GM12878 (cell line): ENCODE results near the gene METAP2. TPM values are rescaled to one million over a fixed set of nuclear protein-coding genes. Genes with fewer than 3 reads are reported as not detected.

ENCODE experiments used
- ATAC-seq: fragments of 200-7000 bp; cut with Tn5 transposase; 3 replicates; pipeline ENCODE4 v1.9.1; 2020; ENCODE audit warnings: mild to moderate bottlenecking, moderate library complexity
- BruUV-seq: library from RNA; stranded (reverse); fragments of 400-500 nt; replicated peaks from 2 replicates; lab custom pipeline; 2021; lab: Mats Ljungman, UMichigan
- CTCF ChIA-PET: fragments of 300-600 bp; sonication (Branson Sonifier 250); formaldehyde crosslinking; extraction: SDS; loops from one replicate; lab custom pipeline; 2021; ENCODE audit warnings: inconsistent platforms; lab: Yijun Ruan, JAX
- POLR2A ChIA-PET: fragments of 350-600 bp; formaldehyde crosslinking; extraction: SDS; loops from one replicate; lab custom pipeline; 2021; ENCODE audit warnings: inconsistent platforms; lab: Charles Lee
- RAD21 ChIA-PET: fragments of 300-600 bp; sonication (Branson Sonifier 250); formaldehyde crosslinking; loops from one replicate; lab custom pipeline; 2023; ENCODE audit warnings: antibody characterized with exemption; ENCODE audit not compliant: unreplicated experiment; lab: Charles Lee
- SMC1A ChIA-PET: fragments of 300-600 bp; sonication (Branson Sonifier 250); formaldehyde crosslinking; loops from one replicate; lab custom pipeline; 2023; ENCODE audit not compliant: unreplicated experiment, uncharacterized antibody; lab: Charles Lee
- DNase-seq: peaks from one replicate; pipeline ENCODE4 v3.0.0-alpha.2; 2011; ENCODE audit warnings: low read depth, low spot score
- FAIRE-seq: peaks from 3 replicates; lab custom pipeline; 2011; peaks lifted over from hg19 to GRCh38; lab: Jason Lieb, UNC
- H2AFZ ChIP-seq: 2 replicates; pipeline ENCODE4 v1.6.0; 2011; ENCODE audit warnings: low read depth, low read length, control low read depth; ENCODE audit not compliant: control insufficient read depth
- H3K27ac ChIP-seq: 2 replicates; pipeline ENCODE4 v1.5.1; 2011; ENCODE audit warnings: control low read depth; ENCODE audit not compliant: control insufficient read depth, insufficient read depth
- H3K27me3 ChIP-seq, 2 experiments: replicated peaks in 1 of 2; 2 replicates each; pipeline versions ENCODE4 v1.6.0 to v1.6.1; 2011; ENCODE audit warnings: low read length in 1 of 2; ENCODE audit not compliant: control insufficient read depth in 2 of 2, insufficient read depth in 2 of 2
- H3K36me3 ChIP-seq, 2 experiments: 2 replicates each; pipeline ENCODE4 v1.5.1; 2011; ENCODE audit warnings: low read length in 1 of 2; ENCODE audit not compliant: control insufficient read depth in 2 of 2, insufficient read depth in 2 of 2
- H3K4me1 ChIP-seq: 2 replicates; pipeline ENCODE4 v1.6.1; 2011; ENCODE audit warnings: mild to moderate bottlenecking, low read length, moderate library complexity, mixed read lengths; ENCODE audit not compliant: control insufficient read depth, insufficient read depth
- H3K4me2 ChIP-seq: 2 replicates; pipeline ENCODE4 v1.6.0; 2011; ENCODE audit warnings: control low read depth; ENCODE audit not compliant: control insufficient read depth, insufficient read depth
- H3K4me3 ChIP-seq: fragments of 200-600 bp; sonication (generic); 2 replicates; pipeline ENCODE4 v1.5.1; 2016
- H3K79me2 ChIP-seq: 2 replicates; pipeline ENCODE4 v1.6.0; 2011; ENCODE audit warnings: low read length; ENCODE audit not compliant: control insufficient read depth, insufficient read depth
- H3K9ac ChIP-seq: 2 replicates; pipeline ENCODE4 v1.8.0; 2011; ENCODE audit warnings: low read length, control low read depth, mixed read lengths; ENCODE audit not compliant: control insufficient read depth, insufficient read depth
- H3K9me3 ChIP-seq: replicated peaks from 3 replicates; pipeline ENCODE4 v1.5.1; 2011; ENCODE audit warnings: mild to moderate bottlenecking, low read length; ENCODE audit not compliant: control insufficient read depth, insufficient read depth
- H4K20me1 ChIP-seq: 2 replicates; pipeline ENCODE4 v1.6.0; 2011; ENCODE audit not compliant: control insufficient read depth, insufficient read depth
- HDAC2 ChIP-seq: fragments of 200-600 bp; sonication (generic); IDR thresholded peaks from 2 replicates; pipeline ENCODE4 v1.6.1; 2017
- MEF2B ChIP-seq: fragments of 450-650 bp; IDR thresholded peaks from 2 replicates; pipeline ENCODE4 v1.6.1; 2018; ENCODE audit warnings: mild to moderate bottlenecking, moderate library complexity; ENCODE audit not compliant: partially characterized antibody, poor library complexity, severe bottlenecking
- NFXL1 ChIP-seq: fragments of 450-650 bp; IDR thresholded peaks from 2 replicates; pipeline ENCODE4 v1.6.1; 2017; ENCODE audit warnings: antibody characterized with exemption, mild to moderate bottlenecking, borderline replicate concordance
- SIX5 ChIP-seq: IDR thresholded peaks from 2 replicates; pipeline ENCODE4 v1.6.1; 2011; ENCODE audit warnings: mild to moderate bottlenecking, low read depth, low read length, moderate library complexity; ENCODE audit not compliant: severe bottlenecking
- ZNF24 ChIP-seq: fragments of 450-650 bp; IDR thresholded peaks from 2 replicates; pipeline ENCODE4 v1.6.1; 2017; ENCODE audit warnings: antibody characterized with exemption, mild to moderate bottlenecking
- ZNF622 ChIP-seq: fragments of 450-650 bp; IDR thresholded peaks from 2 replicates; pipeline ENCODE4 v1.6.1; 2017; ENCODE audit warnings: mild to moderate bottlenecking, inconsistent platforms
- WGBS: methylation state at CpG from one replicate; pipeline ENCODE4 v1.1.6; 2016; ENCODE audit warnings: low lambda C conversion rate; ENCODE audit not compliant: insufficient replicate concordance, insufficient coverage; ENCODE audit errors: missing lambda C conversion rate; 5-methylcytosine and 5-hydroxymethylcytosine counted together
- in situ Hi-C: fragments of 300-500 bp; cut with MboI; formaldehyde crosslinking; loops from 9 replicates; pipeline ENCODE4 v1.14.3; 2018; ENCODE audit warnings: mixed read lengths
- intact Hi-C: fragments of 100-400 bp; cut with micrococcal nuclease; formaldehyde crosslinking; loops from one replicate; pipeline ENCODE4 v1.14.2; 2022; ENCODE audit not compliant: unreplicated experiment
- polyA plus RNA-seq, 11 experiments: library from polyadenylated mRNA; depleted of rRNA in 4 of 11; unstranded in 6 of 11; stranded (reverse) in 5 of 11; fragments of >200 nt; fragmentation: Nextera tagmentation in 4 of 11; fragmentation: Illumina TruSeq in 1 of 11; extraction: Ambion mirVana in 4 of 11; extraction: Trizol in 1 of 11; gene quantifications; 1 replicate in 1 of 11; 2 replicates in 10 of 11; pipeline versions ENCODE4 v1.2.1 to v1.2.3, GENCODE V29; 2011 to 2016; ENCODE audit warnings: inconsistent platforms in 2 of 11, missing spikeins in 2 of 11, low read depth in 1 of 11
- total RNA-seq, 4 experiments: library from RNA; depleted of rRNA in 3 of 4; stranded (reverse); fragments of >200 nt in 3 of 4; fragmentation: Illumina TruSeq in 1 of 4; extraction: Trizol in 1 of 4; gene quantifications; 2 replicates each; pipeline versions ENCODE4 v1.2.1 to v1.2.3, GENCODE V29; 2013 to 2021
- TF ChIP-seq, protein P1 (sequence below): fragments of 450-650 bp; IDR thresholded peaks from 2 replicates; pipeline ENCODE4 v1.6.1; 2017; ENCODE audit warnings: mild to moderate bottlenecking
- TF ChIP-seq, protein P2 (sequence below), 3 experiments: IDR thresholded peaks in 2 of 3; conservative IDR thresholded peaks in 1 of 3; 2 replicates each; pipeline ENCODE4 v1.5.1; 2011; ENCODE audit warnings: low read depth in 3 of 3, low read length in 3 of 3, mild to moderate bottlenecking in 3 of 3, control low read depth in 2 of 3, moderate library complexity in 2 of 3, inconsistent platforms in 1 of 3, mixed read lengths in 1 of 3; ENCODE audit not compliant: control insufficient read depth in 2 of 3, insufficient read depth in 1 of 3; ENCODE audit errors: extremely low read depth in 1 of 3
- TF ChIP-seq, protein P3 (sequence below): fragments of 450-650 bp; IDR thresholded peaks from 2 replicates; pipeline ENCODE4 v1.6.1; 2018; ENCODE audit warnings: borderline replicate concordance, mild to moderate bottlenecking; ENCODE audit not compliant: partially characterized antibody

The METAP2 gene
- total and polyA plus RNA-seq, 10 of the 15 experiments (the other 5 are each of a cell fraction or from before 2014, with no cell fraction given) = 50.7 to 132 (median 73.9) TPM

DNA sequence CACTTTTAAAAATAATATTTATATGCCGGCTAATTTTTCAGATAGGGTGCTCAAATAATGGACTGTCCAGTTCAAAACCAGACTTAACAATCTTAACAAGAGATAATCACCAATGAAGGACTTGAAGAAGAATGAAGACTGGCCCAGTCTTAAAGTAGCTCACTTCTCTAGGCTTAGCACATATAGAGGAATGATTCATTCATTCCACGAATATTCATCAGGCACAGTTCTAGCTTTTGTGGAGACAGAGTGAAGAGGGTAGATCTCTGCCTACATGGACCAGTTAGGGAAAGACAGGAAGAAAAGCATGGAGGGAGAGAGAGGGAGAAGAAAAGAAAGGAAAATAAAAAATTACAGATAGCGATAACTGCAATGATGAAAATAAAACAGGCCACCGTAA, 42.8 kb upstream of the METAP2 start:
- no TSS peak for BruUV-seq
- H3K9ac ChIP-seq = no peak overlapping the region
- TF ChIP-seq MEF2B = no peak
- TF ChIP-seq ZNF24 = no peak
- TF ChIP-seq, all 136 proteins: peak for 0
- no peak for DNase-seq
- no peak overlapping the region for H3K27ac ChIP-seq
- ChIA-PET POLR2A (no interaction called here), CTCF (no interaction called here), SMC1A (no interaction called here), RAD21 (interaction anchor here (0.6 kb wide), 1 partner anchor 300 kb away, joined by 4 read pairs; no protein-coding TSS in a partner anchor)
- H4K20me1 ChIP-seq = no peaks in the 10 kb centered on the region
- in situ Hi-C loops (no loop called here), intact Hi-C loops (no loop called here)
- no peak overlapping the region for H2AFZ ChIP-seq
- FAIRE-seq = no peak
- no peaks in the 10 kb centered on the region for H3K79me2 ChIP-seq
- 72% methylated on average over 4 of the region's 4 CpGs for WGBS
- no peaks in the 10 kb centered on the region for H3K36me3 ChIP-seq
- H3K27me3 ChIP-seq = no peaks in the 10 kb centered on the region
- H3K9me3 ChIP-seq = no peaks in the 10 kb centered on the region
- H3K4me1 ChIP-seq = no peaks in the 10 kb centered on the region
- H3K4me3 ChIP-seq = no peak overlapping the region
- ATAC-seq = no peak
- H3K4me2 ChIP-seq = no peak overlapping the region

DNA sequence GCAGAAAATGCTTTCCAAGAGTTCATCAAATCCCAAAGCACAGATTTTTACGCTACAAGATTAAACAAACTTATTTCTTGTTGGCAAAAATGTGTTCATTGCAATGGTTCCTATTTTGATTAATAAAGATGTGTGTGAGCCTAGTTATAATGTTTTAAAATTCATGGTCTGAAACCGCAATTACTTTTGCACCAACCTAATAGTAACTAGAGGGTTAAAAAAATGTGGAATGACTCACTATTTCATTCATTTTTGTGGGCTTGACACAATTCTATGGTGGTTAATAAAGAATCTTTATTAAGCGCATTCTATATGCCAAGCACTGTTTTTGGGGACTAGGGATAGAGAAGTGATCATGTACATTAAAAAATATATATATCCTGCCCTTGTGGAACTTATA, 38.6 kb upstream of the METAP2 start:
- H3K79me2 ChIP-seq = no peaks in the 10 kb centered on the region
- ChIA-PET CTCF (no interaction called here), SMC1A (no interaction called here), RAD21 (no interaction called here), POLR2A (no interaction called here)
- ATAC-seq = no peak
- H3K9ac ChIP-seq = no peak overlapping the region
- no peaks in the 10 kb centered on the region for H3K36me3 ChIP-seq
- no peaks in the 10 kb centered on the region for H3K27me3 ChIP-seq
- DNase-seq = no peak
- H3K4me2 ChIP-seq = no peak overlapping the region
- intact Hi-C loops (no loop called here), in situ Hi-C loops (no loop called here)
- no peak overlapping the region for H3K27ac ChIP-seq
- H2AFZ ChIP-seq = no peak overlapping the region
- FAIRE-seq = no peak
- H3K9me3 ChIP-seq = no peaks in the 10 kb centered on the region
- WGBS = 70% methylated on average over 3 of the region's 3 CpGs
- H4K20me1 ChIP-seq = no peaks in the 10 kb centered on the region
- no TSS peak for BruUV-seq
- H3K4me1 ChIP-seq = 0 out of 2 replicates have a peak, but pooled peaks cover 3% of the 10 kb centered on the region
- no peak overlapping the region for H3K4me3 ChIP-seq
- no peak for TF ChIP-seq ZNF622
- TF ChIP-seq HDAC2 = no peak
- TF ChIP-seq, protein P1, sequence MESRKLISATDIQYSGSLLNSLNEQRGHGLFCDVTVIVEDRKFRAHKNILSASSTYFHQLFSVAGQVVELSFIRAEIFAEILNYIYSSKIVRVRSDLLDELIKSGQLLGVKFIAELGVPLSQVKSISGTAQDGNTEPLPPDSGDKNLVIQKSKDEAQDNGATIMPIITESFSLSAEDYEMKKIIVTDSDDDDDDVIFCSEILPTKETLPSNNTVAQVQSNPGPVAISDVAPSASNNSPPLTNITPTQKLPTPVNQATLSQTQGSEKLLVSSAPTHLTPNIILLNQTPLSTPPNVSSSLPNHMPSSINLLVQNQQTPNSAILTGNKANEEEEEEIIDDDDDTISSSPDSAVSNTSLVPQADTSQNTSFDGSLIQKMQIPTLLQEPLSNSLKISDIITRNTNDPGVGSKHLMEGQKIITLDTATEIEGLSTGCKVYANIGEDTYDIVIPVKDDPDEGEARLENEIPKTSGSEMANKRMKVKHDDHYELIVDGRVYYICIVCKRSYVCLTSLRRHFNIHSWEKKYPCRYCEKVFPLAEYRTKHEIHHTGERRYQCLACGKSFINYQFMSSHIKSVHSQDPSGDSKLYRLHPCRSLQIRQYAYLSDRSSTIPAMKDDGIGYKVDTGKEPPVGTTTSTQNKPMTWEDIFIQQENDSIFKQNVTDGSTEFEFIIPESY = no peak
- TF ChIP-seq, protein P2, sequence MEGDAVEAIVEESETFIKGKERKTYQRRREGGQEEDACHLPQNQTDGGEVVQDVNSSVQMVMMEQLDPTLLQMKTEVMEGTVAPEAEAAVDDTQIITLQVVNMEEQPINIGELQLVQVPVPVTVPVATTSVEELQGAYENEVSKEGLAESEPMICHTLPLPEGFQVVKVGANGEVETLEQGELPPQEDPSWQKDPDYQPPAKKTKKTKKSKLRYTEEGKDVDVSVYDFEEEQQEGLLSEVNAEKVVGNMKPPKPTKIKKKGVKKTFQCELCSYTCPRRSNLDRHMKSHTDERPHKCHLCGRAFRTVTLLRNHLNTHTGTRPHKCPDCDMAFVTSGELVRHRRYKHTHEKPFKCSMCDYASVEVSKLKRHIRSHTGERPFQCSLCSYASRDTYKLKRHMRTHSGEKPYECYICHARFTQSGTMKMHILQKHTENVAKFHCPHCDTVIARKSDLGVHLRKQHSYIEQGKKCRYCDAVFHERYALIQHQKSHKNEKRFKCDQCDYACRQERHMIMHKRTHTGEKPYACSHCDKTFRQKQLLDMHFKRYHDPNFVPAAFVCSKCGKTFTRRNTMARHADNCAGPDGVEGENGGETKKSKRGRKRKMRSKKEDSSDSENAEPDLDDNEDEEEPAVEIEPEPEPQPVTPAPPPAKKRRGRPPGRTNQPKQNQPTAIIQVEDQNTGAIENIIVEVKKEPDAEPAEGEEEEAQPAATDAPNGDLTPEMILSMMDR (IDR thresholded peaks at IDR 0.05 in 2 of 3, conservative IDR thresholded peaks at IDR 0.05 in 1 of 3; ENCODE audit: control insufficient read depth in 2 of 3, extremely low read depth in 1 of 3, insufficient read depth in 1 of 3, low read depth in 3 of 3, low read length in 3 of 3) = no peak
- no peak for TF ChIP-seq NFXL1
- TF ChIP-seq SIX5 = no peak
- TF ChIP-seq, protein P3, sequence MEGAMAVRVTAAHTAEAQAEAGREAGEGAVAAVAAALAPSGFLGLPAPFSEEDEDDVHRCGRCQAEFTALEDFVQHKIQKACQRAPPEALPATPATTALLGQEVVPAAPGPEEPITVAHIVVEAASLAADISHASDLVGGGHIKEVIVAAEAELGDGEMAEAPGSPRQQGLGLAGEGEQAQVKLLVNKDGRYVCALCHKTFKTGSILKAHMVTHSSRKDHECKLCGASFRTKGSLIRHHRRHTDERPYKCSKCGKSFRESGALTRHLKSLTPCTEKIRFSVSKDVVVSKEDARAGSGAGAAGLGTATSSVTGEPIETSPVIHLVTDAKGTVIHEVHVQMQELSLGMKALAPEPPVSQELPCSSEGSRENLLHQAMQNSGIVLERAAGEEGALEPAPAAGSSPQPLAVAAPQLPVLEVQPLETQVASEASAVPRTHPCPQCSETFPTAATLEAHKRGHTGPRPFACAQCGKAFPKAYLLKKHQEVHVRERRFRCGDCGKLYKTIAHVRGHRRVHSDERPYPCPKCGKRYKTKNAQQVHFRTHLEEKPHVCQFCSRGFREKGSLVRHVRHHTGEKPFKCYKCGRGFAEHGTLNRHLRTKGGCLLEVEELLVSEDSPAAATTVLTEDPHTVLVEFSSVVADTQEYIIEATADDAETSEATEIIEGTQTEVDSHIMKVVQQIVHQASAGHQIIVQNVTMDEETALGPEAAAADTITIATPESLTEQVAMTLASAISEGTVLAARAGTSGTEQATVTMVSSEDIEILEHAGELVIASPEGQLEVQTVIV = no peak
